ENCODE data around the gene ERC2.

The ERC2 gene

DNA sequence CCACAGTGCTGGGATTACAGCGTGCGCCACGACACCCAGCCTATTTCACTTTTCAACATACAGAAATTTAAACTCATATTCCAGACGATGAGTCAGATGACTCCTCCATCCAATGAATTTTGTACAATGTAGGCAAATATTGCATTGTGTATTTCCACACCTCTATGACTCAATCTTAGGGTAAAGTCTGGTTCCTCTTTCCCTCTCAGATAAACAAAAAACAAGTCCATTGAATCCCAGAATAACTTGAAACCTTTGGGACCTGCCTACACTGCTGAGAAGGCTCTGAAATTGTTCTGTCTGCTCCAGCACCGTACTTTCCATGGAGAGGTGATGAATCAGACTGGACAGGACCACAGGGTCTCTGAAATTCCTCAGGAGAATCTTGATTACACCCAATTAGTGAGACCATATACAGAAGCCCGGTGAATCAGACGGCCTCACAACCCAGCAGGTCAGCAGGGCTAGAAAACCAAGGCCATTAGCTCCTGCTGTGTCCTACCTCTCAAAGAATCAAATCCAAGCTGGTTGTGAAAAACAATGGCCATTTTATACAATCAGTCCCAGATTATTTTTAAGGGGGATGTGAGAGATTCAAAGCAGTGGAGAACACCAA lies 112.6 kb downstream of the ERC2 start:
- H3K4me1 ChIP-seq (ENCODE audit: control insufficient read depth in 1 of 2, insufficient read depth in 2 of 2, low read length in 2 of 2), result no peaks in the 10 kb centered on the region
- no peak overlapping the region for H3K4me3 ChIP-seq (ENCODE audit: low read depth in 1 of 2, low read length in 2 of 2)
- no peaks in the 10 kb centered on the region for H3K27me3 ChIP-seq (ENCODE audit: control insufficient read depth in 1 of 2, insufficient read depth in 2 of 2, low read length in 2 of 2)
- H3K36me3 ChIP-seq (ENCODE audit: control insufficient read depth in 1 of 2, insufficient read depth in 2 of 2, low read length in 2 of 2), result no peaks in the 10 kb centered on the region
- H3K27ac ChIP-seq (ENCODE audit: low read depth, low read length), result no peak overlapping the region
- H3K9me3 ChIP-seq (ENCODE audit: control insufficient read depth in 1 of 2, low read length in 2 of 2), result no peaks in the 10 kb centered on the region
- H3K9ac ChIP-seq (ENCODE audit: low read depth in 1 of 2, low read length in 2 of 2), result no peak overlapping the region

DNA sequence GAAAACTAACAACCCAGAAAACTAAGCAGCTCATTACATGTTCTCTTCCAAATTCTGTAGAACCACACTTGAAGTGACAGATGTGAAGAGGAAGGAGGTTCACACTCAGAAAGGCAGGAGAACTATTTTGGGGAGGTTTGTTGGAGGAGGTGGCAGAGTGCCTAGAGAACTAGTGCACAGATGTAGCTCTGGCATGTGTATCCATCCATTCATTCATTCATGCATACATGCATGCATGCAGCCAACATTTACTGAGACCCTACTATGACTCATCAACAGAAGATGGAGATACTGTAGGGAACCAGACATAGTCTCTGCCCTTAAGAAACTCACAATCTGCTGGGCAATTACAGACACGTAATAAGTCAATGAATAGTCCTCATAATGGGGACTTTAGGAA lies 116.7 kb downstream of the ERC2 start:
- Histone ChIP-seq H3K9me3 (ENCODE audit: control insufficient read depth in 1 of 2, low read length in 2 of 2) (no peaks in the 10 kb centered on the region), H3K36me3 (ENCODE audit: control insufficient read depth in 1 of 2, insufficient read depth in 2 of 2, low read length in 2 of 2) (no peaks in the 10 kb centered on the region)

DNA sequence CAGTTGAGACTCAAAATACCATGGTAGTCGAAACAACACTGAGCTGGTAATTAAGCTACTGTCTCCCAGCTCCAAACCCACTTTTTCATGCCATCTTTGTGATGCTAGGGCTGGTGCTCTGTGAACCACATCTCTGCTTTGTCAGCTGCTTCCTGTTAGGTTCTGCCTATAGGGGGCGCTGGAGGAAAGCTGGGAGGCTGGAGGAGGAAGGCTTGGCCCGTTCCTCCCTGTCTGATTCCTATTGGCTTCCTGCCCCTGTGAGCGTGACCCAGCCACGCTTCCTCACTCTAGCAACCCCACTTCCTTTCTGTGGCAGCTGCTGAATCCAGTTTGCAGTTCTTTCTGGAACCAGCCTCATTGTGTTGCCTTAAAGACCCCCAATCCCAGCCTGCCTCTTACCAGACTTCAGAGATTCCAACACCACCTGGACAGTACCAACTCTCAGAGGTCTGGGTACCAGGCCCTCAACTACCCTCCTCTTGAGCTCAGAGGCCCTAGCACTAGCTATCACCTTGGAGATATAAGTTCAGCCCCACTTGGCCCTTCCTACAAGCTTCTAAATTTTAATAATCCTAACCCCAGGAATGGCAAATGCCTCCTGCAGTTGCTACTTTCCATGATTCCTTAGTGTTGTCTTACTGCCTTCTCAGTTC lies 120.9 kb downstream of the ERC2 start:
- Histone ChIP-seq H3K27me3 (ENCODE audit: control insufficient read depth in 1 of 2, insufficient read depth in 2 of 2, low read length in 2 of 2) (no peaks in the 10 kb centered on the region), H3K9me3 (ENCODE audit: control insufficient read depth in 1 of 2, low read length in 2 of 2) (no peaks in the 10 kb centered on the region), H3K4me3 (ENCODE audit: low read depth in 1 of 2, low read length in 2 of 2) (no peak overlapping the region), H3K4me1 (ENCODE audit: control insufficient read depth in 1 of 2, insufficient read depth in 2 of 2, low read length in 2 of 2) (no peaks in the 10 kb centered on the region), H3K9ac (ENCODE audit: low read depth in 1 of 2, low read length in 2 of 2) (no peak overlapping the region), H3K36me3 (ENCODE audit: control insufficient read depth in 1 of 2, insufficient read depth in 2 of 2, low read length in 2 of 2) (no peaks in the 10 kb centered on the region), H3K27ac (ENCODE audit: low read depth, low read length) (no peak overlapping the region)

More for the DNA sequence above, 116.7 kb downstream of the ERC2 start:
- Histone ChIP-seq H3K4me3 (ENCODE audit: low read depth in 1 of 2, low read length in 2 of 2) (no peak overlapping the region), H3K27me3 (ENCODE audit: control insufficient read depth in 1 of 2, insufficient read depth in 2 of 2, low read length in 2 of 2) (no peaks in the 10 kb centered on the region), H3K9ac (ENCODE audit: low read depth in 1 of 2, low read length in 2 of 2) (no peak overlapping the region), H3K27ac (ENCODE audit: low read depth, low read length) (no peak overlapping the region), H3K4me1 (ENCODE audit: control insufficient read depth in 1 of 2, insufficient read depth in 2 of 2, low read length in 2 of 2) (no peaks in the 10 kb centered on the region)

DNA sequence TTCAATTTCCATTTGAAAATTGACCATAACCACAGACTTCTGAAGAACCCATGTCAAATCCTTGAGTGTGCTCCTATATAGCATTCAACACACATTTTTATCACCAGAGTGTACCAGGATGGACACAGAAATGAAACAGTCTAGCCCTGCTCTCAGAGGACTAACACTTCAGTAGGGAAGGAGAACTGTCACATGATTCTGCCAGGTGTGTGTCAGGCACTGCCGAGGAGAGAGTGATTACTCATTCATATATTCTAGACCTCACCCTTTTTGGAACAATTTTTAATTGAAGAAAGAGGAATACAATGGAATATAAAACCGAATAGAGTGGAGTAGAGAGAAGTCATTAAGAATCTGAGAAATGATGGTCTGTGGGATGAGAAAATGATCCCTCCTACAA lies 125.8 kb downstream of the ERC2 start:
- H3K27ac ChIP-seq (ENCODE audit: low read depth, low read length), result no peak overlapping the region
- no peak overlapping the region for H3K9ac ChIP-seq (ENCODE audit: low read depth in 1 of 2, low read length in 2 of 2)
- H3K4me1 ChIP-seq (ENCODE audit: control insufficient read depth in 1 of 2, insufficient read depth in 2 of 2, low read length in 2 of 2), result no peaks in the 10 kb centered on the region
- no peak overlapping the region for H3K4me3 ChIP-seq (ENCODE audit: low read depth in 1 of 2, low read length in 2 of 2)
- peaks cover 0 to 4% of the 10 kb centered on the region in 2 donors for H3K27me3 ChIP-seq (ENCODE audit: control insufficient read depth in 1 of 2, insufficient read depth in 2 of 2, low read length in 2 of 2)
- H3K36me3 ChIP-seq (ENCODE audit: control insufficient read depth in 1 of 2, insufficient read depth in 2 of 2, low read length in 2 of 2), result no peaks in the 10 kb centered on the region
- H3K9me3 ChIP-seq (ENCODE audit: control insufficient read depth in 1 of 2, low read length in 2 of 2), result no peaks in the 10 kb centered on the region

DNA sequence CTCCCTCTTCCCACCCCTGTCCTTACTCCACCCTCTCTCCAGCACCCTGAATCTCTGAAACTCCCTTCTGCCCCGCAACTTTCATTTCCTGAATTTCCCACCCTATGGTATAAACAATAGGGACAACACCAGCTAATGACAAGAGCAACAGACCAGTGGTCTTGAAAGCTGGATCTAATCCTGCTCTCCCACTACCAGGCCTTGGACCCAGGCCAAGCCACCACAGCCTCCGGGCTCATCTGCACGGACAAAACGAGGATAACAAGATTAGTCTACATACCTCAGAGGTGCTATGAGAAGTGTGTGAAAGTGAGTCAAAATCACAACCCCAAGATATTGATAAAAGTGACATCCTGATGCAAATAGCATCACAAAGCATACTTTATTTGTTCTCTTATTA lies 128.6 kb downstream of the ERC2 start:
- peaks cover 0 to 4% of the 10 kb centered on the region in 2 donors for H3K27me3 ChIP-seq (ENCODE audit: control insufficient read depth in 1 of 2, insufficient read depth in 2 of 2, low read length in 2 of 2)
- H3K9ac ChIP-seq (ENCODE audit: low read depth in 1 of 2, low read length in 2 of 2), result no peak overlapping the region
- H3K9me3 ChIP-seq (ENCODE audit: control insufficient read depth in 1 of 2, low read length in 2 of 2), result no peaks in the 10 kb centered on the region
- no peaks in the 10 kb centered on the region for H3K36me3 ChIP-seq (ENCODE audit: control insufficient read depth in 1 of 2, insufficient read depth in 2 of 2, low read length in 2 of 2)
- H3K4me1 ChIP-seq (ENCODE audit: control insufficient read depth in 1 of 2, insufficient read depth in 2 of 2, low read length in 2 of 2), result no peaks in the 10 kb centered on the region
- no peak overlapping the region for H3K27ac ChIP-seq (ENCODE audit: low read depth, low read length)
- H3K4me3 ChIP-seq (ENCODE audit: low read depth in 1 of 2, low read length in 2 of 2), result no peak overlapping the region

DNA sequence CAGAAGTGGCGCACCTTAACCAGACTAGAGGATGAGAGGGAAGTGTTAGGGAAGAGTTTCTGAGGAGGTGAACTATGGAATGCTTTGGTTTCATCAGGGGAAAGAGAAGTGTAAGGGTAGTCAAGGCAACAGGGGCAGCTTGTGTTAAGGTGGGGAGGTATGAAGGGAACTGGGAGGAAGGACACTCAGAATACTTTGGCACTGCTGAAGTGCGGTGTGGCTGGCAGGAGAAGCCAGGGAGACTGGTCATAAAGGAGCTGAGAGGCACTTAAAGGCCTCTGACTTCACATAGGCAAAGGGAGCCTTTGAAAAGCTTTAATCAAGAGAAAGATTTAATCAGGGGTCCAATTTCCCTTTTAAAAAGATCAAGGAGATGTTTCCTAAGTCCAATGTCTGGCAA lies 129.0 kb downstream of the ERC2 start:
- H3K9ac ChIP-seq (ENCODE audit: low read depth in 1 of 2, low read length in 2 of 2), result no peak overlapping the region
- H3K4me3 ChIP-seq (ENCODE audit: low read depth in 1 of 2, low read length in 2 of 2), result no peak overlapping the region
- H3K36me3 ChIP-seq (ENCODE audit: control insufficient read depth in 1 of 2, insufficient read depth in 2 of 2, low read length in 2 of 2), result no peaks in the 10 kb centered on the region
- H3K27me3 ChIP-seq (ENCODE audit: control insufficient read depth in 1 of 2, insufficient read depth in 2 of 2, low read length in 2 of 2), result peaks cover 0 to 4% of the 10 kb centered on the region in 2 donors
- no peaks in the 10 kb centered on the region for H3K9me3 ChIP-seq (ENCODE audit: control insufficient read depth in 1 of 2, low read length in 2 of 2)
- no peaks in the 10 kb centered on the region for H3K4me1 ChIP-seq (ENCODE audit: control insufficient read depth in 1 of 2, insufficient read depth in 2 of 2, low read length in 2 of 2)
- no peak overlapping the region for H3K27ac ChIP-seq (ENCODE audit: low read depth, low read length)

DNA sequence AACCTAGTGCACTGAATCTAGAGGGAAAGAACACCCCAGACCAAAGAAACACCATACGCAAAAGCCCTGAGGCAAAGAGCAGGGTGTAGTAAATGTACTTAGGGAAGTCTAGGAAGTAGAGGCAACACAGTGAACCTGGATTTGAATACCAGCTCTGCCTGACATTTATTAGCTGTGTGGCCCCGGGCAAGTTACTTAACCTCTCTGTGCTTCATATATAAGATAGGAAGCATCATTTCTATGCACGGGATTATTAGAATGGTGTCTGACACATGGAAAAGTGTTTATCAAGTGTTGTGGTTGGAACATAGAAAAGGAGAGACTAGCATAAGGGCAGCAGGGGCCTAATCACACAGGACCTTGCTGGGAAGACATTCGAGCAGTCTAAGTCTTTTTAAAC lies 132.2 kb downstream of the ERC2 start:
- no peak overlapping the region for H3K4me3 ChIP-seq (ENCODE audit: low read depth in 1 of 2, low read length in 2 of 2)
- H3K4me1 ChIP-seq (ENCODE audit: control insufficient read depth in 1 of 2, insufficient read depth in 2 of 2, low read length in 2 of 2), result no peaks in the 10 kb centered on the region
- no peak overlapping the region for H3K27ac ChIP-seq (ENCODE audit: low read depth, low read length)
- no peak overlapping the region for H3K9ac ChIP-seq (ENCODE audit: low read depth in 1 of 2, low read length in 2 of 2)
- no peaks in the 10 kb centered on the region for H3K36me3 ChIP-seq (ENCODE audit: control insufficient read depth in 1 of 2, insufficient read depth in 2 of 2, low read length in 2 of 2)
- no peaks in the 10 kb centered on the region for H3K9me3 ChIP-seq (ENCODE audit: control insufficient read depth in 1 of 2, low read length in 2 of 2)
- H3K27me3 ChIP-seq (ENCODE audit: control insufficient read depth in 1 of 2, insufficient read depth in 2 of 2, low read length in 2 of 2), result no peaks in the 10 kb centered on the region

DNA sequence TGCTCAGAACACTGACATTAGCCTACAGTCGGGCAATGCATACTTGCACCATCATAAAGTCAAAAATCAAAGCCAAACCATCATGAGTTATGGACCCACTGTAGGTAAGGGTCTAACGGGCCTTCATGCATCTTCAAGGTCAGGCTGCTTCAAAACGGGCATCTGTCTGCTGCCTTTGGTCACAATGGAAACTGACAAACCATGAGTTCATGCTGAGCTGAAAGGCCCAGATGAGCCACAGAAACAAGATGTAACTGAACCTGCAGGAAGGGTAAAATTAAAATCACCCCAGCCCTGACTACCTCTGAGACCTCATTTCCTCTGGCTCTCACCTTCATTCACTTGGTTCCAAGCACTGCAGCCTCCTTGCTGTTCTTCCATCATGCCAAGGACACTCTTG lies 143.8 kb downstream of the ERC2 start:
- Histone ChIP-seq H3K9ac (ENCODE audit: low read depth in 1 of 2, low read length in 2 of 2) (no peak overlapping the region), H3K9me3 (ENCODE audit: control insufficient read depth in 1 of 2, low read length in 2 of 2) (no peaks in the 10 kb centered on the region), H3K27ac (ENCODE audit: low read depth, low read length) (no peak overlapping the region), H3K27me3 (ENCODE audit: control insufficient read depth in 1 of 2, insufficient read depth in 2 of 2, low read length in 2 of 2) (no peaks in the 10 kb centered on the region), H3K4me3 (ENCODE audit: low read depth in 1 of 2, low read length in 2 of 2) (no peak overlapping the region), H3K36me3 (ENCODE audit: control insufficient read depth in 1 of 2, insufficient read depth in 2 of 2, low read length in 2 of 2) (no peaks in the 10 kb centered on the region), H3K4me1 (ENCODE audit: control insufficient read depth in 1 of 2, insufficient read depth in 2 of 2, low read length in 2 of 2) (no peaks in the 10 kb centered on the region)

DNA sequence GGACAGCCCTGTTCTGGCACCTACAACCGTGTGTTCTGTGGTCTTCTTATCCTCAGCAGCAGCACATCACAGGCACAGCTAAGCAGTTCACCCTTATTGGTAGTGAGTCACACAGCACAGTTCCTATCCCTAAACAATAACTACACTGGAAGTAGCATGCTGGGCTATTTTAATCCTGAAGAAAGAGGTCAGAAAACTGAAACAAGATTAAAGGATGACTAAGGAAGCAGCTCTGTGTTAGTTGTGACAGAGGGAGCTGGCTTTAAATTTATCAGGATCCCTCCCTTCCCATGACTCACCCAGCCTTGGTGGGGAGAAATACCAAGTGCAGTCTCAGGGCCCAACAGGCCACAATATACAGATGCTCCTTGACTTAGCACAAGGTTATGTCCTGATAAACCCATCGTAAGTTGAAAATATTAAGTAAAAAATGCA lies 144.3 kb downstream of the ERC2 start:
- Histone ChIP-seq H3K9ac (ENCODE audit: low read depth in 1 of 2, low read length in 2 of 2) (no peak overlapping the region), H3K27ac (ENCODE audit: low read depth, low read length) (no peak overlapping the region), H3K36me3 (ENCODE audit: control insufficient read depth in 1 of 2, insufficient read depth in 2 of 2, low read length in 2 of 2) (no peaks in the 10 kb centered on the region), H3K9me3 (ENCODE audit: control insufficient read depth in 1 of 2, low read length in 2 of 2) (no peaks in the 10 kb centered on the region), H3K4me1 (ENCODE audit: control insufficient read depth in 1 of 2, insufficient read depth in 2 of 2, low read length in 2 of 2) (no peaks in the 10 kb centered on the region), H3K27me3 (ENCODE audit: control insufficient read depth in 1 of 2, insufficient read depth in 2 of 2, low read length in 2 of 2) (no peaks in the 10 kb centered on the region), H3K4me3 (ENCODE audit: low read depth in 1 of 2, low read length in 2 of 2) (no peak overlapping the region)

DNA sequence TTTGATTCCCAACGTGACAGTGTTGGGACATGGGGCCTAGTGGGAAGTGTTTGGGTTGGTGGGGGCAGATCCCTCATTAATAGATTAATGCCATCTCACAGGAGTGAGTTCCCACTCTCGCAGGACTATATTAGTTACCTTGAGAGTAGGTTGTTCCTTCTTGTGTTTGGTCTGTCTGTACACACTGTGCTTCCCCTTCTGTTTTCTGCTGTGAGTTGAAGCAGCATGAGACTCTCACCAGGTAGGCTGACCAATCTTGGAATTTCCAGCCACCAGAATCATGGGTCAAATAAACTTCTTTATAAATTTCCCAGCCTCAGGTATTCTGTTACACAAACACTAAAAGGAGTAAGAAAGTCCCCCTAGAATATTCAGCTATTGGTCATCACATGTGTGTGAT lies 145.4 kb downstream of the ERC2 start:
- H3K9me3 ChIP-seq (ENCODE audit: control insufficient read depth in 1 of 2, low read length in 2 of 2), result no peaks in the 10 kb centered on the region
- no peak overlapping the region for H3K27ac ChIP-seq (ENCODE audit: low read depth, low read length)
- no peaks in the 10 kb centered on the region for H3K4me1 ChIP-seq (ENCODE audit: control insufficient read depth in 1 of 2, insufficient read depth in 2 of 2, low read length in 2 of 2)
- no peak overlapping the region for H3K9ac ChIP-seq (ENCODE audit: low read depth in 1 of 2, low read length in 2 of 2)
- H3K36me3 ChIP-seq (ENCODE audit: control insufficient read depth in 1 of 2, insufficient read depth in 2 of 2, low read length in 2 of 2), result no peaks in the 10 kb centered on the region
- H3K27me3 ChIP-seq (ENCODE audit: control insufficient read depth in 1 of 2, insufficient read depth in 2 of 2, low read length in 2 of 2), result no peaks in the 10 kb centered on the region
- no peak overlapping the region for H3K4me3 ChIP-seq (ENCODE audit: low read depth in 1 of 2, low read length in 2 of 2)
